HCT116 (cell line): ENCODE measurements around the gene GALNT7. TPM values are rescaled to one million over a fixed set of nuclear protein-coding genes. Genes with fewer than 3 reads are reported as not detected.

Source experiments
- ATAC-seq: fragments of 200-7000 bp; cut with Tn5 transposase; 2 replicates; pipeline ENCODE4 v1.9.1; 2020; ENCODE audit warnings: mild to moderate bottlenecking, moderate library complexity
- BruUV-seq: library from RNA; stranded (reverse); fragments of 400-500 nt; replicated peaks from 2 replicates; lab custom pipeline; 2021; lab: Mats Ljungman, UMichigan
- CTCF ChIA-PET: fragments of 300-600 bp; sonication (Branson Sonifier 250); formaldehyde crosslinking; loops from one replicate; lab custom pipeline; 2021; ENCODE audit warnings: antibody characterized with exemption; lab: Charles Lee
- POLR2A ChIA-PET: fragments of 300-600, 350-600 bp; sonication (Branson Sonifier 250); formaldehyde crosslinking; loops from one replicate; lab custom pipeline; 2021; ENCODE audit warnings: antibody characterized with exemption; lab: Charles Lee
- RAD21 ChIA-PET, 2 experiments: fragments of 300-600 bp; sonication (Branson Sonifier 250); formaldehyde crosslinking; loops; one replicate each; lab custom pipeline; 2023; ENCODE audit warnings: low total read pairs in 2 of 2; ENCODE audit not compliant: uncharacterized antibody in 2 of 2, unreplicated experiment in 2 of 2, low non-redundant PET in 1 of 2; lab: Charles Lee
- DNase-seq: peaks from one replicate; pipeline ENCODE4 v3.0.0-alpha.2; 2010; ENCODE audit warnings: low read depth, low spot score
- H2AFZ ChIP-seq: fragments of 200-600 bp; shearing (Covaris generic), sonication (generic); 2 replicates; pipeline ENCODE4 v1.6.1; 2017; ENCODE audit warnings: low read depth, mixed run types, mixed read lengths, antibody characterized with exemption, low read length; ENCODE audit not compliant: poor library complexity, severe bottlenecking
- H3K27ac ChIP-seq: 2 replicates; pipeline ENCODE4 v1.5.1; 2012; ENCODE audit warnings: low read depth, low read length
- H3K27me3 ChIP-seq: fragments of 200-600 bp; sonication (generic); 2 replicates; pipeline ENCODE4 v1.6.1; 2016; ENCODE audit warnings: mixed run types, low read length, mixed read lengths; ENCODE audit not compliant: insufficient read depth
- H3K36me3 ChIP-seq, 2 experiments: fragments of 200-500 bp in 1 of 2; fragments of 200-600 bp in 1 of 2; sonication (Bioruptor generic) in 1 of 2; sonication (generic) in 1 of 2; 2 replicates each; pipeline versions ENCODE4 v1.5.1 to v1.6.1; 2014 to 2016; ENCODE audit warnings: low read length in 2 of 2, inconsistent platforms in 1 of 2, mixed read lengths in 1 of 2, mixed run types in 1 of 2; ENCODE audit not compliant: insufficient read depth in 2 of 2, control insufficient read depth in 1 of 2
- H3K4me1 ChIP-seq, 2 experiments: fragments of 200-600 bp in 1 of 2; sonication (generic) in 1 of 2; 2 replicates each; pipeline versions ENCODE4 v1.5.1 to v1.6.1; 2012 to 2017; ENCODE audit warnings: low read length in 2 of 2, inconsistent platforms in 1 of 2, mild to moderate bottlenecking in 1 of 2, mixed read lengths in 1 of 2, mixed run types in 1 of 2, moderate library complexity in 1 of 2; ENCODE audit not compliant: insufficient read depth in 2 of 2, control insufficient read depth in 1 of 2
- H3K4me2 ChIP-seq: fragments of 200-600 bp; sonication (generic); 2 replicates; pipeline ENCODE4 v1.6.1; 2017; ENCODE audit warnings: mixed run types, low read length, mixed read lengths
- H3K4me3 ChIP-seq, 2 experiments: fragments of 200-600 bp in 1 of 2; sonication (generic) in 1 of 2; replicated peaks in 1 of 2; 2 replicates each; pipeline ENCODE4 v1.5.1; 2011 to 2016; ENCODE audit warnings: low read length in 2 of 2, control low read depth in 1 of 2, low read depth in 1 of 2, mild to moderate bottlenecking in 1 of 2, mixed read lengths in 1 of 2, mixed run types in 1 of 2
- H3K79me2 ChIP-seq: fragments of 200-600 bp; sonication (generic); 2 replicates; pipeline ENCODE4 v1.6.1; 2017; ENCODE audit warnings: mild to moderate bottlenecking, mixed run types, low read length, moderate library complexity, mixed read lengths; ENCODE audit not compliant: insufficient read depth
- H3K9ac ChIP-seq: fragments of 200-600 bp; sonication (generic); 2 replicates; pipeline ENCODE4 v1.6.1; 2016; ENCODE audit warnings: low read length, mixed read lengths
- H3K9me2 ChIP-seq: fragments of 200-600 bp; sonication (generic), shearing (Covaris generic); 2 replicates; pipeline ENCODE4 v1.6.1; 2017; ENCODE audit warnings: mixed run types, mild to moderate bottlenecking, moderate library complexity; ENCODE audit not compliant: insufficient read depth
- H3K9me3 ChIP-seq, 2 experiments: fragments of 200-500 bp in 1 of 2; fragments of 200-600 bp in 1 of 2; sonication (Bioruptor generic) in 1 of 2; sonication (generic) in 1 of 2; 2 replicates each; pipeline ENCODE4 v1.6.1; 2014 to 2017; ENCODE audit warnings: low read length in 2 of 2, mixed read lengths in 2 of 2, inconsistent platforms in 1 of 2, low read depth in 1 of 2, mild to moderate bottlenecking in 1 of 2, mixed run types in 1 of 2, moderate library complexity in 1 of 2; ENCODE audit not compliant: control insufficient read depth in 1 of 2, insufficient read depth in 1 of 2
- H4K20me1 ChIP-seq: fragments of 200-600 bp; sonication (generic), shearing (Covaris generic); 2 replicates; pipeline ENCODE4 v1.6.1; 2017; ENCODE audit warnings: mixed run types, mild to moderate bottlenecking, moderate library complexity; ENCODE audit not compliant: insufficient read depth
- CBX3 ChIP-seq: IDR thresholded peaks from 2 replicates; pipeline ENCODE4 v1.6.1; 2012; ENCODE audit warnings: low read depth
- CTCF ChIP-seq, 3 experiments: fragments of 200-600 bp in 1 of 3; sonication (generic) in 1 of 3; IDR thresholded peaks in 2 of 3; conservative IDR thresholded peaks in 1 of 3; 2 replicates each; pipeline ENCODE4 v1.5.1; 2012 to 2017; ENCODE audit warnings: low read depth in 2 of 3, low read length in 2 of 3, antibody characterized with exemption in 1 of 3, borderline replicate concordance in 1 of 3, control low read depth in 1 of 3, mild to moderate bottlenecking in 1 of 3, mixed read lengths in 1 of 3, mixed run types in 1 of 3, moderate library complexity in 1 of 3; ENCODE audit not compliant: insufficient read depth in 1 of 3
- EGR1 ChIP-seq: IDR thresholded peaks from 2 replicates; pipeline ENCODE4 v1.6.1; 2012; ENCODE audit warnings: low read depth
- ELF1 ChIP-seq: IDR thresholded peaks from 2 replicates; pipeline ENCODE4 v1.6.1; 2012; ENCODE audit warnings: low read depth, borderline replicate concordance
- EZH2phosphoT487 ChIP-seq: fragments of 200-600 bp; IDR thresholded peaks from 2 replicates; pipeline ENCODE4 v1.6.1; 2018; ENCODE audit warnings: antibody characterized with exemption, borderline replicate concordance
- FOSL1 ChIP-seq: IDR thresholded peaks from 2 replicates; pipeline ENCODE4 v1.6.1; 2012; ENCODE audit warnings: low read depth
- JUND ChIP-seq: IDR thresholded peaks from 2 replicates; pipeline ENCODE4 v1.6.1; 2012
- MAX ChIP-seq: IDR thresholded peaks from 2 replicates; pipeline ENCODE4 v1.6.1; 2012
- POLR2AphosphoS5 ChIP-seq: IDR thresholded peaks from 2 replicates; pipeline ENCODE4 v1.6.1; 2011; ENCODE audit warnings: mild to moderate bottlenecking, low read depth, low read length, moderate library complexity
- RAD21 ChIP-seq: IDR thresholded peaks from 2 replicates; pipeline ENCODE4 v1.6.1; 2012; ENCODE audit warnings: low read depth, mild to moderate bottlenecking
- REST ChIP-seq: IDR thresholded peaks from 2 replicates; pipeline ENCODE4 v1.6.1; 2012; ENCODE audit warnings: low read depth
- SP1 ChIP-seq: IDR thresholded peaks from 2 replicates; pipeline ENCODE4 v1.6.1; 2012; ENCODE audit warnings: low read depth
- TCF7L2 ChIP-seq: IDR thresholded peaks from 2 replicates; pipeline ENCODE4 v1.7.0; 2011; ENCODE audit warnings: borderline replicate concordance, inconsistent platforms; ENCODE audit not compliant: insufficient read depth, insufficient read length; ENCODE audit errors: extremely low read depth
- YY1 ChIP-seq: IDR thresholded peaks from 2 replicates; pipeline ENCODE4 v1.6.1; 2011; ENCODE audit warnings: low read length, low read depth, moderate library complexity, mild to moderate bottlenecking; ENCODE audit not compliant: insufficient replicate concordance; ENCODE audit errors: extremely low read depth
- ZBTB33 ChIP-seq: IDR thresholded peaks from 2 replicates; pipeline ENCODE4 v1.6.1; 2011; ENCODE audit warnings: mild to moderate bottlenecking, low read length, moderate library complexity; ENCODE audit not compliant: insufficient replicate concordance; ENCODE audit errors: extremely low read depth
- ZFX ChIP-seq: fragments of 450-650 bp; IDR thresholded peaks from 2 replicates; pipeline ENCODE4 v1.6.1; 2017
- ZNF274 ChIP-seq: fragments of 200-500 bp; sonication (Bioruptor generic); IDR thresholded peaks from 2 replicates; pipeline ENCODE4 v1.6.1; 2014; ENCODE audit warnings: mild to moderate bottlenecking, low read depth, low read length, inconsistent platforms
- intact Hi-C: fragments of 100-400 bp; cut with micrococcal nuclease; formaldehyde crosslinking; loops from 2 replicates; pipeline ENCODE4 v1.10.0; 2022
- total RNA-seq: library from RNA; stranded (reverse); gene quantifications from one replicate; pipeline ENCODE4 v1.2.1, GENCODE V29; 2021; ENCODE audit not compliant: unreplicated experiment

The GALNT7 gene
- total RNA-seq, 1 experiment from 2014 or later, result 21.3 TPM

GRCh38 chr4:173370477-173371291 lies 202.1 kb downstream of the GALNT7 start, which contains the start of gene SAP30:
Gene SAP30, plus strand, starts transcription at chr4:173370954. Its CDS starts 229 bp downstream, at chr4:173371183.
- DNase-seq (peak; percentile 94), ATAC-seq (peak; percentile 87)
- peak within 1 kb of the TSS; percentile 98 for H2AFZ ChIP-seq
- peak within 1 kb of the TSS; percentile 98 for H3K4me2 ChIP-seq
- no peaks in the 10 kb centered on the region for H3K9me2 ChIP-seq
- H3K9ac ChIP-seq, result peak within 1 kb of the TSS; percentile 66
- H3K36me3 ChIP-seq, result 0 out of 4 replicates have a peak, but pooled peaks cover 0 to 2% of the 10 kb centered on the region in 2 experiments
- intact Hi-C loops, result loop anchor here (2.0 kb wide), 1 partner anchor 36 kb away; the partner anchor contains the start of gene HMGB2
- peak within 1 kb of the TSS; percentile 73 for H3K27ac ChIP-seq
- no peaks in the 10 kb centered on the region; the same call in 1 of the 2 replicates for H4K20me1 ChIP-seq
- H3K4me3 ChIP-seq, result peak within 1 kb of the TSS; percentile 81 to 86
- ChIA-PET POLR2A (interaction anchor here (0.6 to 3.7 kb wide), 7 partner anchors 10 to 437 kb away, joined by 3 to 54 read pairs (median 4); partner anchors contain the start of gene HMGB2), CTCF (interaction anchor here (0.7 to 2.0 kb wide), 8 partner anchors 10 to 913 kb away, joined by 4 to 13 read pairs (median 4); partner anchors contain the start of gene CEP44), RAD21 (interaction anchor here (0.7 to 1.4 kb wide), 5 partner anchors 14 to 1743 kb away, joined by 3 to 5 read pairs (median 3); no protein-coding TSS in a partner anchor)
- no peaks in the 10 kb centered on the region for H3K79me2 ChIP-seq
- BruUV-seq, result no TSS peak
- no peaks in the 10 kb centered on the region for H3K27me3 ChIP-seq
- peaks cover 0 to 20% of the 10 kb centered on the region in 2 experiments; a peak in 3 of 4 replicates for H3K4me1 ChIP-seq
- H3K9me3 ChIP-seq, result no peaks in the 10 kb centered on the region
- TF ChIP-seq REST (no peak; the same call in 1 of the 2 replicates), ZBTB33 (no peak), POLR2AphosphoS5 (peak; percentile 97), TCF7L2 (no peak), MAX (peak; percentile 94), YY1 (peak; percentile 86), SP1 (peak; percentile 64), ZFX (peak; percentile 63), JUND (no peak), ZNF274 (no peak), EGR1 (peak; percentile 90), CTCF (IDR thresholded peaks at IDR 0.05 in 2 of 3, conservative IDR thresholded peaks at IDR 0.05 in 1 of 3; ENCODE audit: borderline replicate concordance in 1 of 3, insufficient read depth in 1 of 3, low read depth in 2 of 3, low read length in 2 of 3) (no peak), EZH2phosphoT487 (no peak), ELF1 (no peak; the same call in 1 of the 2 replicates), FOSL1 (no peak), RAD21 (no peak), CBX3 (no peak)
